Activated CD4-positive, alpha-beta T cell treated with anti-CD3 and anti-CD28 coated beads, Interleukin-2, amount 10 ng/mL, durations not matched to agents 24 days and 14 days (primary cell): ENCODE measurements around the gene PLPPR4. TPM values are rescaled to one million over a fixed set of nuclear protein-coding genes. Genes with fewer than 3 reads are reported as not detected.
"Not testable (repeated sequence)": the region's sequence is repeated elsewhere in the genome, so short reads cannot be mapped to it uniquely, and the experiment has no call there.

Experiments
- DNase-seq: peaks from one replicate; pipeline ENCODE4 v3.0.0; 2022
- H3K27ac Mint-ChIP-seq: one replicate; pipeline ENCODE4 v1.8.0; 2022; ENCODE audit warnings: mild to moderate bottlenecking, mixed read lengths
- H3K27me3 Mint-ChIP-seq: one replicate; pipeline ENCODE4 v1.8.0; 2022; ENCODE audit warnings: mixed read lengths
- H3K36me3 Mint-ChIP-seq: one replicate; pipeline ENCODE4 v1.8.0; 2022; ENCODE audit warnings: low read depth, mild to moderate bottlenecking, mixed read lengths
- H3K4me1 Mint-ChIP-seq: one replicate; pipeline ENCODE4 v1.8.0; 2021; ENCODE audit warnings: mixed read lengths
- H3K4me3 Mint-ChIP-seq: one replicate; pipeline ENCODE4 v1.8.0; 2022; ENCODE audit warnings: mild to moderate bottlenecking, moderate library complexity, mixed read lengths
- H3K9me3 Mint-ChIP-seq: one replicate; pipeline ENCODE4 v1.8.0; 2021; ENCODE audit warnings: mixed read lengths
- intact Hi-C: fragments of 100-400 bp; cut with micrococcal nuclease; formaldehyde crosslinking; loops from one replicate; pipeline ENCODE4 v1.15.1; 2023
- total RNA-seq: library from RNA; stranded (reverse); gene quantifications from 2 replicates; pipeline ENCODE4 v1.2.3, GENCODE V29; 2022

The PLPPR4 gene
- total RNA-seq, 1 donor from 2014 or later, result not detected

GRCh38 chr1:99240621-99241020, 23.7 kb upstream of the PLPPR4 start:
- no peak overlapping the region for H3K4me3 Mint-ChIP-seq
- no peak for DNase-seq
- no peaks in the 10 kb centered on the region for H3K9me3 Mint-ChIP-seq
- no peaks in the 10 kb centered on the region for H3K36me3 Mint-ChIP-seq
- no peaks in the 10 kb centered on the region for H3K27me3 Mint-ChIP-seq
- H3K4me1 Mint-ChIP-seq, result no peaks in the 10 kb centered on the region
- intact Hi-C loops, result no loop called here
- H3K27ac Mint-ChIP-seq, result no peak overlapping the region

DNA sequence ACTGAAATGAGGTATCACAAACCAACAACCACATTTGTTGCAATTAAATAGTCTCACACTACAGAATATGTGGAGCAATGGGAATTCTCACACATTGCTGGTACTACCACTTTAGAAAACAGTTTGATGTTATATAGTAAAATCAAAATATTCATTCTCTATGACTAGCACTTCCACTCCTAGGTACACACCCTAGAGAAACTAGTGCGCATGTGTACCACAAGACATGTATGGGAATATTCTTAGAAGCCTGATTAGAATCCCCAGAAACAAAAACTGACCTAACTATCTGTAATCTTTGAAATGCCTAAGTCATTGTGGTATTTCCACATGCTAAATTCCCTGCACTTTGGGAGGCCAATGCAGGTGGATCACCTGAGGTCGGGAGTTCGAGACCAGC, 18.1 kb upstream of the PLPPR4 start:
- Mint-ChIP-seq H3K36me3 (no peaks in the 10 kb centered on the region), H3K27me3 (no peaks in the 10 kb centered on the region), H3K4me3 (no peak overlapping the region), H3K4me1 (no peaks in the 10 kb centered on the region), H3K27ac (no peak overlapping the region), H3K9me3 (no peaks in the 10 kb centered on the region)
- intact Hi-C loops, result no loop called here
- DNase-seq, result no peak

GRCh38 chr1:99247199-99247598, 17.1 kb upstream of the PLPPR4 start:
- H3K4me3 Mint-ChIP-seq, result no peak overlapping the region
- no peaks in the 10 kb centered on the region for H3K9me3 Mint-ChIP-seq
- H3K27me3 Mint-ChIP-seq, result no peaks in the 10 kb centered on the region
- intact Hi-C loops, result no loop called here
- no peak overlapping the region for H3K27ac Mint-ChIP-seq
- no peaks in the 10 kb centered on the region for H3K36me3 Mint-ChIP-seq
- DNase-seq, result no peak
- no peaks in the 10 kb centered on the region for H3K4me1 Mint-ChIP-seq

DNA sequence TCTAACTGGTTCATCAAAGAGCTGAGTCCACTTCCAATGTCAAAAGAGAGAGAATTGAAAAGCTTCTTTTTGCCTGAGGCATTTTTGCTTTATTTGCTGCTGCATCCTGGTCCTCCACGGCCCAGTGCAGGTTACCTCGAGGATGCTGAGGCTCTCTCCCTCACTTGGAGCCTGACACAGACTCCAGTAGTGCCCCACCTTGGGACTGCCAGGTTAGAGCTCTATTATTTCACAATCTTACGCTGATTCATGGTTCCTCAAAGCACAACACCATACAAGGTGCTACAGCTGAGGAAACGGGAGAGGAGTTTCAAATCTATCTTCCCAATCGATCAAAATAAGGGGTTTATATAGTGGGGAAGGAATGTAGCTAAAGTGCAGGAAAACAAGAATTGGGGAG, 13.6 kb upstream of the PLPPR4 start:
- no peak overlapping the region for H3K27ac Mint-ChIP-seq
- DNase-seq, result no peak
- H3K27me3 Mint-ChIP-seq, result no peaks in the 10 kb centered on the region
- intact Hi-C loops, result no loop called here
- no peaks in the 10 kb centered on the region for H3K4me1 Mint-ChIP-seq
- no peaks in the 10 kb centered on the region for H3K36me3 Mint-ChIP-seq
- H3K4me3 Mint-ChIP-seq, result no peak overlapping the region
- H3K9me3 Mint-ChIP-seq, result no peaks in the 10 kb centered on the region

DNA sequence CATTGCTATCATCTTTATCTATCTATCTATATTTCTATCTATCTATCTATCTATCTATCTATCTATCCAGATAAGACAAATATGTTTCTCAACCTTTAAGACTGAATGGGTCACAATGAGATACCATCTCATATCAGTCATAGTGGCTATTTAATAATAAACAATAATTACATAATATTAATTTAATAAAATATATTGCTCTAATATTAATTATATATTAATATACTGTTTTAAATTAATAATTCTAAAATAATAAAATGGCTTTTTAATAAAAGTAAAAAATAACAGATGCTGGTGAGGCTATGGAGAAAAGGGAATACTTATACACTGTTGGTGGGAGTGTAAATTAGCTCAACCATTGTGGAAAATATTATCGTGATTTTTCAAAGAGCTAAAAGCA, 13.0 kb upstream of the PLPPR4 start:
- intact Hi-C loops, result no loop called here
- Mint-ChIP-seq H3K4me1 (no peaks in the 10 kb centered on the region), H3K4me3 (no peak overlapping the region), H3K9me3 (no peaks in the 10 kb centered on the region), H3K27me3 (no peaks in the 10 kb centered on the region), H3K36me3 (no peaks in the 10 kb centered on the region), H3K27ac (no peak overlapping the region)
- no peak for DNase-seq

GRCh38 chr1:99252630-99253029, 11.7 kb upstream of the PLPPR4 start:
- H3K36me3 Mint-ChIP-seq, result no peaks in the 10 kb centered on the region
- no peak overlapping the region for H3K4me3 Mint-ChIP-seq
- H3K27ac Mint-ChIP-seq, result no peak overlapping the region
- H3K27me3 Mint-ChIP-seq, result no peaks in the 10 kb centered on the region
- DNase-seq, result no peak
- intact Hi-C loops, result no loop called here
- H3K4me1 Mint-ChIP-seq, result no peaks in the 10 kb centered on the region
- H3K9me3 Mint-ChIP-seq, result no peaks in the 10 kb centered on the region

- DNase-seq, H3K4me3 Mint-ChIP-seq, H3K9me3 Mint-ChIP-seq, intact Hi-C loops, H3K36me3 Mint-ChIP-seq, H3K27ac Mint-ChIP-seq, H3K4me1 Mint-ChIP-seq: not testable (repeated sequence)
- H3K27me3 Mint-ChIP-seq, result peaks cover 29% of the 10 kb centered on the region
Observed at GRCh38 chr1:99260402-99260801, 3.9 kb upstream of the PLPPR4 start.

DNA sequence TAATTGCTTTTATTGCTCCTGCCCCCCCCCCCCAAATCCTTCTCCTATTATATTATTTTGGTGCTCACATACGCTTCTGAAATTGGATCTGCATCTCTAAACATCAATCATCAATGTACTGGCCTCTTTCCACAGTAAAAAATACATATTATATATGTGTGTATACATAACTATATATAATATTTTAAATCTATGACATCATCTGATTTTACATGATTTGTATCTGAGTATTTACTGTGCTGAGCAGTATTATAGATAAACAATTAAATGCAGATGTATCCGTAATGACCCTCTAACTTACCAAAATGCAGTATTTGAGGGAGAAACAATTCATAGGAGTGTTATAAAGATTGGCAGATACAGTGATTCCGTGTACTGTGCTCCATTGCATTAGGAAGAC, 832 bp downstream of the PLPPR4 start:
- H3K27ac Mint-ChIP-seq, result no peak overlapping the region
- DNase-seq, result no peak
- H3K4me1 Mint-ChIP-seq, result no peaks in the 10 kb centered on the region
- intact Hi-C loops, result no loop called here
- peaks cover 4% of the 10 kb centered on the region for H3K9me3 Mint-ChIP-seq
- peaks cover 32% of the 10 kb centered on the region for H3K27me3 Mint-ChIP-seq
- H3K4me3 Mint-ChIP-seq, result no peak overlapping the region
- H3K36me3 Mint-ChIP-seq, result no peaks in the 10 kb centered on the region

DNA sequence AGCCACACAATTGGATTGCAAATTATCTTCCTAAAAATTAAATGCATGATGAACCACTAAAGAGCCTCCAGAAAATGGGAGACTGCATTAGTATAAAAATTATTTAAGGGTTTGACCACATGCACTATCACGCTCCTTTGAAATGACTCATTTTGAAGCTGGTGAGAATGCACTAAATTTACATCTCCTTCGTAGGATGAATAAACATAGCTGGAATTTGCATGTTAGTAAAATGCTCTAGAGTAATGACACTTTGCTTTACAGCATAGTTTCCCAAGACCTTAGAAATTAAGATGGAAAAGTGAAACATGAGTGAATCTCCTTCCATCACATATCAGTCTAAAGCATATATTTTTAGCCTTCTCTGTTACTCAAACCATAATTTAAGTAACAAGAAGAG, 2.4 kb downstream of the PLPPR4 start:
- Mint-ChIP-seq H3K27me3 (peaks cover 32% of the 10 kb centered on the region), H3K4me1 (no peaks in the 10 kb centered on the region), H3K36me3 (no peaks in the 10 kb centered on the region), H3K4me3 (no peak overlapping the region), H3K27ac (no peak overlapping the region), H3K9me3 (peaks cover 4% of the 10 kb centered on the region)
- intact Hi-C loops, result no loop called here
- no peak for DNase-seq

DNA sequence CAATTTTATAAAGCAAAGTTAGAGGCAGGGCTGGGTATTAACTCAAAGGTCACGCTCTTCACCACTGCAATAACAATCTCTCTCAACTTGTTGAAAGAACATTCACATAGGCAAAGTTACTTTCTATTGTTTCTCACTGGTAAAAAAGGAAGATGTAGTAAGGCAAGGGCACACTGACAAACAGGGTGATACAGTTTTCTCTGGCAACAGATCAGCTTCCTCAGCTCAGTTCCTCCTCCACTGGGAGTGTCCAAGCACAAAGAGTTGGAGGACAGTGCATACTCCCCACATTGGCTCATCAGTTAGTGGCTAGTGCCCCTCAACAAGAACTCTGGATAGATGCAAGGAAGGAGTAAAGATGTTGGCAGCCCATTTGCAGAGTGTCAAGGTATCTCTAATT, 3.7 kb downstream of the PLPPR4 start:
- intact Hi-C loops, result no loop called here
- no peak for DNase-seq
- Mint-ChIP-seq H3K4me3 (no peak overlapping the region), H3K4me1 (no peaks in the 10 kb centered on the region), H3K9me3 (peaks cover 5% of the 10 kb centered on the region), H3K27me3 (peaks cover 24% of the 10 kb centered on the region), H3K36me3 (no peaks in the 10 kb centered on the region), H3K27ac (no peak overlapping the region)

- Mint-ChIP-seq H3K27me3 (peaks cover 11% of the 10 kb centered on the region), H3K4me3 (no peak overlapping the region), H3K9me3 (peaks cover 4% of the 10 kb centered on the region), H3K36me3 (no peaks in the 10 kb centered on the region), H3K4me1 (no peaks in the 10 kb centered on the region), H3K27ac (no peak overlapping the region)
- DNase-seq, result no peak
- intact Hi-C loops, result no loop called here
Observed at GRCh38 chr1:99269321-99269720, 5.0 kb downstream of the PLPPR4 start.

GRCh38 chr1:99270646-99271045, 6.4 kb downstream of the PLPPR4 start:
- Mint-ChIP-seq H3K9me3 (peaks cover 4% of the 10 kb centered on the region), H3K27me3 (peaks cover under 1% of the 10 kb centered on the region), H3K4me1 (no peaks in the 10 kb centered on the region), H3K36me3 (no peaks in the 10 kb centered on the region), H3K4me3 (no peak overlapping the region), H3K27ac (no peak overlapping the region)
- intact Hi-C loops, result no loop called here
- DNase-seq, result no peak

- intact Hi-C loops, result no loop called here
- H3K27me3 Mint-ChIP-seq, result no peaks in the 10 kb centered on the region
- H3K4me3 Mint-ChIP-seq, result no peak overlapping the region
- DNase-seq, result no peak
- no peak overlapping the region for H3K27ac Mint-ChIP-seq
- peaks cover 4% of the 10 kb centered on the region for H3K9me3 Mint-ChIP-seq
- H3K4me1 Mint-ChIP-seq, result no peaks in the 10 kb centered on the region
- H3K36me3 Mint-ChIP-seq, result no peaks in the 10 kb centered on the region
Observed at GRCh38 chr1:99271249-99271648, 7.0 kb downstream of the PLPPR4 start.

GRCh38 chr1:99277066-99277465, 12.8 kb downstream of the PLPPR4 start:
- H3K9me3 Mint-ChIP-seq, result peaks cover 4% of the 10 kb centered on the region
- no peaks in the 10 kb centered on the region for H3K27me3 Mint-ChIP-seq
- no peak for DNase-seq
- H3K36me3 Mint-ChIP-seq, result no peaks in the 10 kb centered on the region
- H3K27ac Mint-ChIP-seq, result no peak overlapping the region
- intact Hi-C loops, result no loop called here
- no peaks in the 10 kb centered on the region for H3K4me1 Mint-ChIP-seq
- no peak overlapping the region for H3K4me3 Mint-ChIP-seq

- intact Hi-C loops, result no loop called here
- H3K4me3 Mint-ChIP-seq, result no peak overlapping the region
Observed at GRCh38 chr1:99279525-99279924, 15.2 kb downstream of the PLPPR4 start.

More at GRCh38 chr1:99279525-99279924, 15.2 kb downstream of the PLPPR4 start:
- Mint-ChIP-seq H3K36me3 (no peaks in the 10 kb centered on the region), H3K27ac (no peak overlapping the region), H3K9me3 (no peaks in the 10 kb centered on the region), H3K27me3 (no peaks in the 10 kb centered on the region), H3K4me1 (no peaks in the 10 kb centered on the region)
- no peak for DNase-seq
